Measurements from ENCODE around the gene MROH9. TPM values are rescaled to one million over a fixed set of nuclear protein-coding genes. Genes with fewer than 3 reads are reported as not detected.

Gene MROH9
- total and polyA plus RNA-seq, 2 of the 8 experiments (the other 6 are each of a cell fraction or from before 2014, with no cell fraction given): not detected

- CTCF ChIA-PET (ENCODE audit: partially characterized antibody): no interaction called here
- no peak overlapping the region for H3K4ac ChIP-seq (replicated peaks; ENCODE audit: insufficient read length, low read depth, low read length)
- no peak overlapping the region for H2BK120ac ChIP-seq (replicated peaks; ENCODE audit: low read depth, low read length)
- no peaks in the 10 kb centered on the region for H4K20me1 ChIP-seq (replicated peaks in 1 of 2; ENCODE audit: control insufficient read depth in 1 of 2, insufficient read depth in 2 of 2, low read length in 2 of 2)
- no peak overlapping the region for H2BK12ac ChIP-seq (ENCODE audit: low read depth, low read length)
- H2AK5ac ChIP-seq (ENCODE audit: low read depth, low read length): no peak overlapping the region
- H3K4me2 ChIP-seq (ENCODE audit: insufficient read depth in 1 of 2, low read depth in 2 of 2, low read length in 2 of 2): no peak overlapping the region
- no peak overlapping the region for H2AFZ ChIP-seq (ENCODE audit: low read length)
- H2BK15ac ChIP-seq (ENCODE audit: low read length): no peak overlapping the region
- no peaks in the 10 kb centered on the region for H3K23me2 ChIP-seq (ENCODE audit: low read depth, low read length)
- no peak overlapping the region for H4K5ac ChIP-seq (ENCODE audit: insufficient read length, low read depth, low read length)
- no peak overlapping the region for H2BK5ac ChIP-seq (ENCODE audit: low read depth, low read length)
- no peak overlapping the region for H3K27ac ChIP-seq (ENCODE audit: low read depth, low read length)
- TF ChIP-seq TAF7 (optimal IDR thresholded peaks at IDR 0.05; ENCODE audit: borderline replicate concordance, low read depth, low read length) (no peak), SIN3A (conservative IDR thresholded peaks at IDR 0.05 in 1 of 2, IDR thresholded peaks at IDR 0.05 in 1 of 2; ENCODE audit: low read depth in 1 of 2, low read length in 2 of 2) (no peak), TCF12 (IDR thresholded peaks at IDR 0.05; ENCODE audit: low read depth, low read length) (no peak), NANOG (IDR thresholded peaks at IDR 0.05; ENCODE audit: insufficient read depth, low read depth, low read length, poor library complexity, severe bottlenecking) (no peak), PHF8 (conservative IDR thresholded peaks at IDR 0.05; ENCODE audit: low read depth, low read length) (no peak), KDM5A (IDR thresholded peaks at IDR 0.05; ENCODE audit: low read length) (no peak), POLR2AphosphoS5 (IDR thresholded peaks at IDR 0.05; ENCODE audit: low read depth, low read length) (no peak), KDM1A (IDR thresholded peaks at IDR 0.05; ENCODE audit: borderline replicate concordance, low read length) (no peak), HDAC6 (IDR thresholded peaks at IDR 0.05; ENCODE audit: low read depth, low read length) (no peak), EGR1 (IDR thresholded peaks at IDR 0.05; ENCODE audit: borderline replicate concordance, low read depth, low read length) (no peak), HDAC2 (IDR thresholded peaks at IDR 0.05; ENCODE audit: borderline replicate concordance in 1 of 2, low read depth in 2 of 2, low read length in 2 of 2) (no peak), CBX5 (IDR thresholded peaks at IDR 0.05; ENCODE audit: low read depth, low read length) (no peak), TAF1 (IDR thresholded peaks at IDR 0.05; ENCODE audit: low read depth, low read length) (no peak), RBBP5 (IDR thresholded peaks at IDR 0.05; ENCODE audit: borderline replicate concordance, low read depth, low read length) (no peak)
- TF ChIP-seq, protein P1, sequence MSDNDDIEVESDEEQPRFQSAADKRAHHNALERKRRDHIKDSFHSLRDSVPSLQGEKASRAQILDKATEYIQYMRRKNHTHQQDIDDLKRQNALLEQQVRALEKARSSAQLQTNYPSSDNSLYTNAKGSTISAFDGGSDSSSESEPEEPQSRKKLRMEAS (IDR thresholded peaks at IDR 0.05): no peak
- H3K18ac ChIP-seq (ENCODE audit: extremely low read depth, low read length): no peak overlapping the region
- DNase-seq (ENCODE audit: low read depth in 1 of 2, low spot score in 2 of 2): no peak
- H3K4me1 ChIP-seq (replicated peaks in 1 of 4; ENCODE audit: control insufficient read depth in 3 of 4, insufficient read depth in 4 of 4, low read length in 3 of 4): no peaks in the 10 kb centered on the region
- no peaks in the 10 kb centered on the region for H3K79me1 ChIP-seq (ENCODE audit: low read depth, low read length)
- no peak overlapping the region for H3K9ac ChIP-seq (replicated peaks in 1 of 4; ENCODE audit: extremely low read depth in 1 of 4, low read depth in 3 of 4, low read length in 3 of 4)
- H3K27me3 ChIP-seq (replicated peaks in 1 of 4; ENCODE audit: control insufficient read depth in 3 of 4, extremely low read depth in 1 of 4, insufficient read depth in 3 of 4, low read length in 3 of 4): no peaks in the 10 kb centered on the region
- H2BK20ac ChIP-seq (ENCODE audit: low read length): no peak overlapping the region
- H3K79me2 ChIP-seq (ENCODE audit: control insufficient read depth in 1 of 2, insufficient read depth in 2 of 2, low read length in 2 of 2): no peaks in the 10 kb centered on the region
- no peak overlapping the region for H4K8ac ChIP-seq (ENCODE audit: extremely low read depth, insufficient read depth, low read length)
- no peaks in the 10 kb centered on the region for H3K9me3 ChIP-seq (ENCODE audit: insufficient read depth in 2 of 2, low read depth in 1 of 2, low read length in 1 of 2)
- POLR2A ChIA-PET (ENCODE audit: partially characterized antibody): no interaction called here
- no peak overlapping the region for H3K23ac ChIP-seq (ENCODE audit: insufficient read length)
- H3K56ac ChIP-seq (replicated peaks; ENCODE audit: insufficient read length, low read depth, low read length): no peak overlapping the region
- FAIRE-seq: no peak
- H3K14ac ChIP-seq (ENCODE audit: insufficient read length): no peak overlapping the region
- H4K91ac ChIP-seq (replicated peaks; ENCODE audit: insufficient read length, low read length): no peak overlapping the region
- H3K36me3 ChIP-seq (ENCODE audit: control insufficient read depth in 2 of 4, insufficient read depth in 4 of 4, low read length in 3 of 4): no peaks in the 10 kb centered on the region
- H3K4me3 ChIP-seq (ENCODE audit: extremely low read depth in 1 of 4, insufficient read depth in 2 of 4, low read depth in 3 of 4, low read length in 4 of 4): no peak overlapping the region
These were observed 57.8 kb downstream of the MROH9 start for GRCh38 chr1:170993151-170993550.
